ENCODE results near the gene C10orf62.
A peak's percentile ranks its signal among the peaks of the same experiment; 100 is the strongest.

The C10orf62 gene

DNA sequence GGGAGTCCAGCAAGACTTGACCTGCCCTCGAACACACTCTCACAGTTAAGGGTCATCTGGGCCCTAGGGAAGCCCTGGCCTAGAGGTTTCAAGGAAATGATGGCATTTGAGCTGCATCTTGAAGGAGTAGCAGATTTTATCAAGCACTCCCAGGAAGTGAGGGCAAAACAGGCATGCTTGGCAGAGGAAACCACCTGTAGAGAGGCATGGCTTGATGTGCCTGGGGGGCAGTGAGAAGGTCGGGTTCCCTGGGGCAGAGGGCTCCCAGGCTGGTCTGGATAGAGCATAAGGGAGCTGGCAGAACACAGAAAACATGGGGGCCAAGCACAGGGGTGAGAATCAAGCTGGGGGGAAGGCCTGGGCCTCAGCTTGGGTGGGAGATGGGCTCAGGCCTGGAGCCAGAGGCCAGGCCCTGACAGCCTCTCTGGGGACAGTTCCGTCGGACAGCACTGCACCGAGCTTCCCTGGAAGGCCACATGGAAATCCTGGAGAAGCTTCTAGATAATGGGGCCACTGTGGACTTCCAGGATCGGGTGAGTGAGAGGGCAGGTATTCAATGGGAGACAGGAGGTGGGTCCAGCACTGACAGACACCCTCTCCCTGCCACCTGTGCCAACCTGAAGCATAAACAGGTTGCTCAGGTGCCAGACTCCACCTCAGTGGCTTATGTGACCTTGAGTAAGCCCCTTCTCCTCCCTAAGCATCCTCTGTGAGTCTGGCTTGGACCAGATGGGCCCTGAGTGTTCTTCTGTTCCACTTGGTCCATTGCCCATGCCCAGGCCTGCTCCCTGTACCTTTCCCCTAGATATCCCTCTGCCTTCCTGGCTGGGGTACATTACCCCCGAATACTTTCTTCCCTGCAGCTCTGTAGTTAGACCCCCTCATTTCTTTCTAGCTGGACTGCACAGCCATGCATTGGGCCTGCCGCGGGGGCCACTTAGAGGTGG, 8.8 kb upstream of the C10orf62 start:
- H3K27ac ChIP-seq = peak overlapping the region; percentile 38; the same call in 1 of the 2 replicates
- DNase-seq (ENCODE audit: low spot score) = no peak
- ChIA-PET CTCF (interaction anchor here (0.6 to 0.9 kb wide), 2 partner anchors 129 to 140 kb away, joined by 3 to 5 read pairs; no protein-coding TSS in a partner anchor), POLR2A (ENCODE audit: low non-redundant PET) (no interaction called here)
- TF ChIP-seq, protein P1, sequence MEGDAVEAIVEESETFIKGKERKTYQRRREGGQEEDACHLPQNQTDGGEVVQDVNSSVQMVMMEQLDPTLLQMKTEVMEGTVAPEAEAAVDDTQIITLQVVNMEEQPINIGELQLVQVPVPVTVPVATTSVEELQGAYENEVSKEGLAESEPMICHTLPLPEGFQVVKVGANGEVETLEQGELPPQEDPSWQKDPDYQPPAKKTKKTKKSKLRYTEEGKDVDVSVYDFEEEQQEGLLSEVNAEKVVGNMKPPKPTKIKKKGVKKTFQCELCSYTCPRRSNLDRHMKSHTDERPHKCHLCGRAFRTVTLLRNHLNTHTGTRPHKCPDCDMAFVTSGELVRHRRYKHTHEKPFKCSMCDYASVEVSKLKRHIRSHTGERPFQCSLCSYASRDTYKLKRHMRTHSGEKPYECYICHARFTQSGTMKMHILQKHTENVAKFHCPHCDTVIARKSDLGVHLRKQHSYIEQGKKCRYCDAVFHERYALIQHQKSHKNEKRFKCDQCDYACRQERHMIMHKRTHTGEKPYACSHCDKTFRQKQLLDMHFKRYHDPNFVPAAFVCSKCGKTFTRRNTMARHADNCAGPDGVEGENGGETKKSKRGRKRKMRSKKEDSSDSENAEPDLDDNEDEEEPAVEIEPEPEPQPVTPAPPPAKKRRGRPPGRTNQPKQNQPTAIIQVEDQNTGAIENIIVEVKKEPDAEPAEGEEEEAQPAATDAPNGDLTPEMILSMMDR (conservative IDR thresholded peaks at IDR 0.05; ENCODE audit: low read depth) = no peak

DNA sequence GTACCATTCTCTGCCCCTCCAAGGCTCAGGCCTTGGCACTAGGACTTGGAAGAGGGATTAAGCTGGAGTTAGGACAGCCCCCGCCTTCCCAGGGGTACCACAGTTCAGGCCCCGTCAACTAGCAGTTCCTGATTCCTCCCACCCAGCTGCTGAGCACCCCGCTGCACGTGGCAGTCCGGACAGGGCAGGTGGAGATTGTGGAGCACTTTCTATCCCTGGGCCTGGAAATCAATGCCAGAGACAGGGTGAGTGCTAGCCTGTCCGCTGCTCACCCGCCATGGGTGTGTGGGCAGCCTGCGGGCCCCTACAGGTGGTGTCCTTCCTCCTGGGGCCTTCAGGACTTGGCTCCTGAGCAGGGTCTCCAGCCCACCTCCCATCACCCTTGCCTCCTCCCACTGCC, 7.4 kb upstream of the C10orf62 start:
- POLR2A ChIA-PET (ENCODE audit: low non-redundant PET) = no interaction called here
- TF ChIP-seq, protein P1 (conservative IDR thresholded peaks at IDR 0.05; ENCODE audit: low read depth) = no peak

DNA sequence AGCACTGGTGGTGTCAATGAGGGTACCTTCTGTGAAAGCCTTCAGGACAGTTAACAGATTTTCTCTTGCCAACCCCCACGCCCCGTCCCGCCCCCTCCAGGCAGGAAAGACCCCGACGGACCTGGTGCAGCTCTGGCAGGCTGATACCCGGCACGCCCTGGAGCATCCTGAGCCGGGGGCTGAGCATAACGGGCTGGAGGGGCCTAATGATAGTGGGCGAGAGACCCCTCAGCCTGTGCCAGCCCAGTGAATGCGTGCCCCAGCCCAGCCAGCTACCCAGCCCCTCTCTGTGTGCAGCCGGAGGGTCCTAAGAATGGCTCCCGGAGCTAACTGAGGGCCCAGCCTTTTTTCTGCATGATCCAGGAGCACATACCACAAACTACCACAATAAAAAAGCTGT, 6.0 kb upstream of the C10orf62 start:
- TF ChIP-seq, protein P1 (conservative IDR thresholded peaks at IDR 0.05; ENCODE audit: low read depth) = no peak
- DNase-seq (ENCODE audit: low spot score) = no peak
- POLR2A ChIA-PET (ENCODE audit: low non-redundant PET) = interaction anchor here (0.6 to 0.9 kb wide), 3 partner anchors 15 to 88 kb away, joined by 3 read pairs; no protein-coding TSS in a partner anchor
- peak overlapping the region; percentile 75 for H3K27ac ChIP-seq
- CTCF ChIA-PET = interaction anchor here (0.5 to 1.5 kb wide), 4 partner anchors 11 to 208 kb away, joined by 3 to 5 read pairs (median 4); partner anchors contain the start of gene ANKRD2

More for the DNA sequence above, 7.4 kb upstream of the C10orf62 start:
- DNase-seq (ENCODE audit: low spot score) = no peak
- CTCF ChIA-PET = no interaction called here
- H3K27ac ChIP-seq = 0 out of 2 replicates have a peak overlapping the region, but pooled peaks have one; percentile 18

DNA sequence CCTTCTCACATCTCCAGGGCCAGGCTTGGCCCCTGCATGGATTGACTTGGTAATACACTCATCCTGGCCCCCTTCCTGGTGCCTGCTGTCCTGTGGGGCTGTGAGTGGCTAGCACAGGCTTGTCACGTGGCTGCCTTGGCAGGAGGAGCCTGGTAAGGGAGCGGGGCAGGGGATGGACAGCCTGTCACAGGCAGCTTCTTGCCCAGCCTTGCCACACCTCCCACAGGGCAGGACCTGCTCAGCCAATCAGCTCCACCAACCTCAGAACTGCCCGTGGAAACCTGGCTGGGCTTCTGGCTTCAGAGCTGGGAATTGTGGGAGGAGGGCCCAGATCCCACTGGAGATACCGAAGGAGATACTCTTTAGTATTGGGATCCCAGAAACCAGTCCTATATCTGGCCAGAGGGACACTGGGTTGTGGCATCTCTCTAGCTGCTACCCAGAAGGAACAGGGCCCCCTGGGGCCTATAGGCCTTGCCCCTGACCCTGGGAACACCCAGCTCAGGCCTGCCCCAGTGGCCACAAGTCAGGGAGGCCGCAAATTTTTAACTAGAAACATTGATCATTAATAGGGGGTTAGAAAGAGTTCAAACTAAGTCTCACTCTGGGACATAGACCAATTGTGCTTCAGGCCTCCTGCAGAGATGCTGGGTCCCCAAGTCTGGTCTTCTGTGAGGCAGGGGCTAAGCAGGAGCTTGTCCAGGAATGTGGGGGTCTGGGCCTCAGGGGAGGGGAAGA, 5.3 kb upstream of the C10orf62 start, which contains the start of gene HOGA1:
TSS of gene HOGA1 (plus strand) at position 330 of the 738 bp plus-strand sequence. CDS start at position 645, 315 bp downstream.
- peak; percentile 95 for DNase-seq (ENCODE audit: low spot score)
- TF ChIP-seq, protein P1 (conservative IDR thresholded peaks at IDR 0.05; ENCODE audit: low read depth) = no peak
- CTCF ChIA-PET = interaction anchor here (0.6 to 1.5 kb wide), 5 partner anchors 12 to 1523 kb away, joined by 3 to 5 read pairs (median 3); partner anchors contain the start of gene ANKRD2
- H3K27ac ChIP-seq = peak within 1 kb of the TSS; percentile 75
- POLR2A ChIA-PET (ENCODE audit: low non-redundant PET) = interaction anchor here (0.6 to 0.9 kb wide), 3 partner anchors 14 to 87 kb away, joined by 3 read pairs; no protein-coding TSS in a partner anchor

DNA sequence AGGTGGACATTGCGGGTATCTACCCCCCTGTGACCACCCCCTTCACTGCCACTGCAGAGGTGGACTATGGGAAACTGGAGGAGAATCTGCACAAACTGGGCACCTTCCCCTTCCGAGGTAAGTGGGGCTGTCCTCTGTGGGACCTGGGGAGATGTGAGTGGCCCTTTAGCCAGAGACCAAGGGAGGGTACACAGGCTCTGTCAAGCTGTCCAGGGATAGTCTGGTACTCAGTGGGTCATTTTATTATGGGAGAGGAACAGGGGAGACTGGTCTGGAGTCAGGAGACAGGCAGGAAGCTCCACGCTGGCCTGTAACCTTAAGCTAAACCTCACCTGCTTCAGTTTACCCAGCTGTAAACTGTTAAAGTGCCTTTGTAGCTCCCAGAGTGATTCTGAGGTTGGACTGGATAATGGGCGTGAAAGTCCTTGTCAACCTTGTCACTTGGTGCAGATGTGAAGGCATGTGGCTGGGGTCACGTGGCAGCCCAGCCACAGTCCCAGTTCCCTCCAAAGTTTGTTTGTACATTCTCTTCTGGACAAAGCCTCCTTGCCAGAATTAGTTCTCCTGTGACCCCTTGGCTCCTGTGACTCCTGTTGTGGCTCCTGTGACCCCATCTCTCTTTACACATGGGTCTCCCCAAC, 4.6 kb upstream of the C10orf62 start:
- DNase-seq (ENCODE audit: low spot score) = no peak
- ChIA-PET POLR2A (ENCODE audit: low non-redundant PET) (no interaction called here), CTCF (interaction anchor here (0.6 to 0.7 kb wide), 2 partner anchors 12 to 1524 kb away, joined by 3 read pairs; no protein-coding TSS in a partner anchor)
- H3K27ac ChIP-seq = peak overlapping the region; percentile 75
- TF ChIP-seq, protein P1 (conservative IDR thresholded peaks at IDR 0.05; ENCODE audit: low read depth) = no peak

All from RWPE1 (cell line).